GM19438 (cell line): ENCODE results near the gene GPR108.

Experiments used
- ATAC-seq: cut with Tn5 transposase; IDR thresholded peaks from one replicate; pipeline ENCODE4 v1.9.1; 2021; ENCODE audit warnings: low read depth; ENCODE audit not compliant: unreplicated experiment

GPR108 gene

GRCh38 chr19:6738787-6739389 lies 1.5 kb upstream of the GPR108 start:
- ATAC-seq, result no peak

GRCh38 chr19:6737873-6738786 lies 750 bp upstream of the GPR108 start:
- no peak for ATAC-seq

- ATAC-seq, result no peak
These were observed 480 bp downstream of the GPR108 start for GRCh38 chr19:6736917-6737283.

GRCh38 chr19:6736169-6736916 lies 1.0 kb downstream of the GPR108 start:
- no peak for ATAC-seq

- no peak for ATAC-seq
These were observed 2.0 kb downstream of the GPR108 start for GRCh38 chr19:6735181-6735911.

GRCh38 chr19:6734096-6734696 lies 3.2 kb downstream of the GPR108 start:
- ATAC-seq, result no peak

- ATAC-seq, result no peak
These were observed 3.9 kb downstream of the GPR108 start for GRCh38 chr19:6733338-6734095.

GRCh38 chr19:6732803-6733337 lies 4.5 kb downstream of the GPR108 start:
- no peak for ATAC-seq

- ATAC-seq, result no peak
These were observed 5.6 kb downstream of the GPR108 start for GRCh38 chr19:6731822-6732221.

GRCh38 chr19:6730941-6731670 lies 6.3 kb downstream of the GPR108 start:
- ATAC-seq, result no peak

- no peak for ATAC-seq
These were observed 7.1 kb downstream of the GPR108 start for GRCh38 chr19:6730153-6730804.

- no peak for ATAC-seq
These were observed 7.7 kb downstream of the GPR108 start for GRCh38 chr19:6729573-6730152.

- ATAC-seq, result no peak
These were observed 9.0 kb downstream of the GPR108 start for GRCh38 chr19:6728346-6728745.

- no peak for ATAC-seq
These were observed 11.7 kb downstream of the GPR108 start for GRCh38 chr19:6725513-6726231.

GRCh38 chr19:6724631-6725492 lies 12.5 kb downstream of the GPR108 start:
- no peak for ATAC-seq

- ATAC-seq, result no peak
These were observed 13.6 kb downstream of the GPR108 start for GRCh38 chr19:6723738-6724137.
